HEK293 (cell line): ENCODE measurements around the gene PITRM1.

ENCODE experiments used
- ZNF174 ChIP-seq: fragments of 450-650 bp; formaldehyde crosslinking; IDR thresholded peaks from 2 replicates; pipeline ENCODE4 v1.5.0; 2017; ENCODE audit warnings: missing biosample characterization, mild to moderate bottlenecking, missing genetic modification characterization
- TF ChIP-seq, protein P1 (sequence below): fragments of 450-650 bp; formaldehyde crosslinking; IDR thresholded peaks from 2 replicates; pipeline ENCODE4 v1.5.1; 2016; ENCODE audit warnings: missing biosample characterization, missing genetic modification characterization

DNA sequence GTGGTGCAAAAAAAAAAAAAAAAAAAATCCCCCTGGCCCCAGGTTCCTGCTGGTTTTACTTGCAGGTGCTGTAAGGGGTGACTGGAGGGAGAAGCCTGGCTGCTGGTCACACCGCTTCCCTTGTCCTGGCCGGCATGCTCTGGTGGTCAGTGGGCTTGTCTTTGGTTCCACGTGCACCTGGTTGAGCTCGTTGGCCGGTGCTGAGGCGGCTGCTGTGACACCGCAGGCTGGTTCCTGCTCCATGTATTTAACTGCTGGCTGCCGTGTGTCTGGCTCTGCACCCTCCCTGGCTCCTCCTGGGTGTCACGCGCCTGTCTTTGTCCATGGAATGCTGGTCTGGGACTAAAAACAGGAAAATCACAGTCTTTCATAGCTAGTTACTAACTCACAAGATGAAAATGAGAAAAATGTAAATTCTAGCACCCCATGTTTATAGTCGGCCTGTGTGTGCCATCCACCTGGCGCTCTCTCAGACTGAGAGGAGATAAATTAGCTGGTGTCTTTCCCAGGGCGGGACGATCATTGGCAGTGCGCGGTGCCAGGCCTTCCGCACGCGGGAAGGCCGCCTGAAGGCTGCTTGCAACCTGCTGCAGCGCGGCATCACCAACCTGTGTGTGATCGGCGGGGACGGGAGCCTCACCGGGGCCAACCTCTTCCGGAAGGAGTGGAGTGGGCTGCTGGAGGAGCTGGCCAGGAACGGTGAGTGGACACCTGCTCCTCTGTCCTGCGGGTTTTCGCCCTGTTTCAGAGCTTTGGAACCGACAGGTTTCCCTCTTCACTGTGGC lies 71.5 kb downstream of the PITRM1 start:
- TF ChIP-seq, protein P1, sequence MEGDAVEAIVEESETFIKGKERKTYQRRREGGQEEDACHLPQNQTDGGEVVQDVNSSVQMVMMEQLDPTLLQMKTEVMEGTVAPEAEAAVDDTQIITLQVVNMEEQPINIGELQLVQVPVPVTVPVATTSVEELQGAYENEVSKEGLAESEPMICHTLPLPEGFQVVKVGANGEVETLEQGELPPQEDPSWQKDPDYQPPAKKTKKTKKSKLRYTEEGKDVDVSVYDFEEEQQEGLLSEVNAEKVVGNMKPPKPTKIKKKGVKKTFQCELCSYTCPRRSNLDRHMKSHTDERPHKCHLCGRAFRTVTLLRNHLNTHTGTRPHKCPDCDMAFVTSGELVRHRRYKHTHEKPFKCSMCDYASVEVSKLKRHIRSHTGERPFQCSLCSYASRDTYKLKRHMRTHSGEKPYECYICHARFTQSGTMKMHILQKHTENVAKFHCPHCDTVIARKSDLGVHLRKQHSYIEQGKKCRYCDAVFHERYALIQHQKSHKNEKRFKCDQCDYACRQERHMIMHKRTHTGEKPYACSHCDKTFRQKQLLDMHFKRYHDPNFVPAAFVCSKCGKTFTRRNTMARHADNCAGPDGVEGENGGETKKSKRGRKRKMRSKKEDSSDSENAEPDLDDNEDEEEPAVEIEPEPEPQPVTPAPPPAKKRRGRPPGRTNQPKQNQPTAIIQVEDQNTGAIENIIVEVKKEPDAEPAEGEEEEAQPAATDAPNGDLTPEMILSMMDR (tag by site-specific recombination), result no peak
- TF ChIP-seq ZNF174, result no peak
